GM19455 (cell line): ENCODE data around the gene RASSF1.

ENCODE experiments used
- ATAC-seq: cut with Tn5 transposase; IDR thresholded peaks from one replicate; pipeline ENCODE4 v1.9.1; 2021; ENCODE audit not compliant: unreplicated experiment

Gene RASSF1

GRCh38 chr3:50365842-50366220, 25.2 kb upstream of the RASSF1 start:
- ATAC-seq = no peak

GRCh38 chr3:50365080-50365841, 24.6 kb upstream of the RASSF1 start:
- ATAC-seq = peak; percentile 81

GRCh38 chr3:50364573-50365079, 24.0 kb upstream of the RASSF1 start:
- no peak for ATAC-seq

- peak; percentile 14 for ATAC-seq
Measured at GRCh38 chr3:50359760-50360110, 19.1 kb upstream of the RASSF1 start.

- ATAC-seq = peak; percentile 98
Measured at GRCh38 chr3:50358911-50359759, 18.5 kb upstream of the RASSF1 start, which contains the start of gene TMEM115. Gene TMEM115, minus strand, starts transcription at chr3:50359521. Its CDS starts 458 bp downstream, at chr3:50359063.

GRCh38 chr3:50358355-50358910, 17.8 kb upstream of the RASSF1 start:
- no peak for ATAC-seq

- no peak for ATAC-seq
Measured at GRCh38 chr3:50357481-50357880, 16.8 kb upstream of the RASSF1 start.

- ATAC-seq = no peak
Measured at GRCh38 chr3:50356553-50356952, 15.9 kb upstream of the RASSF1 start.

GRCh38 chr3:50355829-50356552, 15.4 kb upstream of the RASSF1 start:
- no peak for ATAC-seq

GRCh38 chr3:50354850-50355249, 14.2 kb upstream of the RASSF1 start:
- ATAC-seq = no peak

- no peak for ATAC-seq
Measured at GRCh38 chr3:50354186-50354764, 13.6 kb upstream of the RASSF1 start.

- ATAC-seq = no peak
Measured at GRCh38 chr3:50353245-50354004, 12.8 kb upstream of the RASSF1 start.

GRCh38 chr3:50352781-50353180, 12.1 kb upstream of the RASSF1 start:
- no peak for ATAC-seq

- ATAC-seq = no peak
Measured at GRCh38 chr3:50351323-50351697, 10.7 kb upstream of the RASSF1 start.

- peak; percentile 82 for ATAC-seq
Measured at GRCh38 chr3:50350527-50351322, 10.1 kb upstream of the RASSF1 start, which contains the start of the genes CYB561D2 and NPRL2. Gene CYB561D2, plus strand, starts transcription at chr3:50350862. Its CDS starts 572 bp downstream, at chr3:50351434. Gene NPRL2, minus strand, starts transcription at chr3:50350775. Its CDS starts 123 bp downstream, at chr3:50350652.

GRCh38 chr3:50350213-50350526, 9.5 kb upstream of the RASSF1 start:
- ATAC-seq = no peak

- ATAC-seq = no peak
Measured at GRCh38 chr3:50347187-50347813, 6.7 kb upstream of the RASSF1 start.

GRCh38 chr3:50345586-50346234, 5.1 kb upstream of the RASSF1 start, which contains the start of gene ZMYND10:
Gene ZMYND10, minus strand, starts transcription at chr3:50345732. Its CDS starts 153 bp downstream, at chr3:50345579.
- no peak for ATAC-seq
